IMR-90 (cell line): Measurements from ENCODE around the gene FTO. TPM values are rescaled to one million over a fixed set of nuclear protein-coding genes. Genes with fewer than 3 reads are reported as not detected.
A peak's percentile ranks its signal among the peaks of the same experiment; 100 is the strongest.

Source experiments
- ATAC-seq: fragments of 200-7000 bp; cut with Tn5 transposase; 2 replicates; pipeline ENCODE4 v1.9.1; 2020; ENCODE audit warnings: low read depth, mild to moderate bottlenecking, moderate library complexity
- BruUV-seq: library from RNA; stranded (reverse); fragments of 400-500 nt; replicated peaks from 2 replicates; lab custom pipeline; 2021; lab: Mats Ljungman, UMichigan
- CTCF ChIA-PET: fragments of 300-600 bp; formaldehyde crosslinking; extraction: SDS; loops from one replicate; lab custom pipeline; 2021; ENCODE audit warnings: antibody characterized with exemption; lab: Yijun Ruan, JAX
- POLR2A ChIA-PET: fragments of 300-600 bp; sonication (Branson Sonifier 250); formaldehyde crosslinking; loops from one replicate; lab custom pipeline; 2022; ENCODE audit warnings: antibody characterized with exemption; ENCODE audit not compliant: unreplicated experiment; lab: Charles Lee
- DNase-seq: peaks from one replicate; pipeline ENCODE4 v3.0.0; 2013
- H2AFZ ChIP-seq: replicated peaks from 2 replicates; pipeline ENCODE3; 2013; ENCODE audit warnings: low read length, mild to moderate bottlenecking; ENCODE audit not compliant: poor library complexity
- H2AK5ac ChIP-seq: 2 replicates; pipeline ENCODE4 v1.6.1; 2013; ENCODE audit warnings: low read depth, low read length, inconsistent platforms
- H2AK9ac ChIP-seq: replicated peaks from 2 replicates; pipeline ENCODE3; 2013; ENCODE audit warnings: mild to moderate bottlenecking, low read depth, low read length, moderate library complexity; ENCODE audit not compliant: poor library complexity
- H2BK120ac ChIP-seq: 2 replicates; pipeline ENCODE4 v1.6.1; 2013; ENCODE audit warnings: low read depth, low read length, inconsistent platforms
- H2BK15ac ChIP-seq: 3 replicates; pipeline ENCODE4 v1.6.1; 2013; ENCODE audit warnings: low read depth, low read length, inconsistent platforms
- H2BK20ac ChIP-seq: 2 replicates; pipeline ENCODE4 v1.6.1; 2013; ENCODE audit warnings: low read depth, mild to moderate bottlenecking, inconsistent platforms, low read length, moderate library complexity
- H2BK5ac ChIP-seq: 2 replicates; pipeline ENCODE4 v1.6.1; 2013; ENCODE audit warnings: mild to moderate bottlenecking, low read depth, low read length, inconsistent platforms; ENCODE audit not compliant: poor library complexity, severe bottlenecking
- H3K14ac ChIP-seq: replicated peaks from 2 replicates; pipeline ENCODE4 v1.6.1; 2013; ENCODE audit warnings: low read depth, low read length, inconsistent platforms
- H3K18ac ChIP-seq: 2 replicates; pipeline ENCODE4 v1.6.1; 2013; ENCODE audit warnings: low read depth, low read length, control low read depth
- H3K23ac ChIP-seq: 2 replicates; pipeline ENCODE4 v1.6.1; 2013; ENCODE audit warnings: low read depth, low read length, inconsistent platforms
- H3K27ac ChIP-seq: 2 replicates; pipeline ENCODE4 v1.5.1; 2013; ENCODE audit warnings: mild to moderate bottlenecking, control low read depth, low read length; ENCODE audit not compliant: insufficient read depth
- H3K27me3 ChIP-seq: 2 replicates; pipeline ENCODE4 v1.6.1; 2013; ENCODE audit warnings: low read length; ENCODE audit not compliant: control insufficient read depth, insufficient read depth
- H3K36me3 ChIP-seq: 2 replicates; pipeline ENCODE4 v1.6.1; 2013; ENCODE audit warnings: low read length, mixed read lengths; ENCODE audit not compliant: control insufficient read depth, insufficient read depth
- H3K4ac ChIP-seq: 2 replicates; pipeline ENCODE4 v1.6.1; 2013; ENCODE audit warnings: low read depth, low read length, inconsistent platforms
- H3K4me1 ChIP-seq: 2 replicates; pipeline ENCODE4 v1.6.1; 2013; ENCODE audit warnings: low read length, mixed read lengths; ENCODE audit not compliant: control insufficient read depth, insufficient read depth
- H3K4me2 ChIP-seq: 2 replicates; pipeline ENCODE4 v1.6.1; 2013; ENCODE audit warnings: low read depth, mild to moderate bottlenecking, control low read depth, low read length, moderate library complexity
- H3K4me3 ChIP-seq: 2 replicates; pipeline ENCODE4 v1.5.1; 2013; ENCODE audit warnings: low read depth, mild to moderate bottlenecking, control low read depth, low read length, moderate library complexity; ENCODE audit not compliant: insufficient read depth
- H3K56ac ChIP-seq: 2 replicates; pipeline ENCODE4 v1.6.1; 2013; ENCODE audit warnings: low read length, inconsistent platforms; ENCODE audit not compliant: insufficient read depth; ENCODE audit errors: extremely low read depth
- H3K79me1 ChIP-seq, 2 experiments: 2 replicates each; pipeline ENCODE4 v1.6.1; 2013; ENCODE audit warnings: low read length in 2 of 2, inconsistent platforms in 1 of 2, low read depth in 1 of 2
- H3K9ac ChIP-seq: 2 replicates; pipeline ENCODE4 v1.6.1; 2013; ENCODE audit warnings: low read depth, low read length, control low read depth
- H3K9me1 ChIP-seq: 2 replicates; pipeline ENCODE4 v1.6.1; 2013; ENCODE audit warnings: low read length, inconsistent platforms; ENCODE audit not compliant: insufficient read depth
- H3K9me3 ChIP-seq: 2 replicates; pipeline ENCODE4 v1.6.1; 2013; ENCODE audit warnings: low read length; ENCODE audit not compliant: control insufficient read depth, insufficient read depth
- H4K20me1 ChIP-seq: 2 replicates; pipeline ENCODE4 v1.6.1; 2013; ENCODE audit warnings: low read length, inconsistent platforms; ENCODE audit not compliant: insufficient read depth
- H4K5ac ChIP-seq: 2 replicates; pipeline ENCODE4 v1.6.1; 2013; ENCODE audit warnings: mild to moderate bottlenecking, low read depth, low read length, control low read depth
- H4K8ac ChIP-seq, 2 experiments: 2 replicates each; pipeline ENCODE4 v1.6.1; 2013; ENCODE audit warnings: low read depth in 2 of 2, low read length in 2 of 2, control low read depth in 1 of 2, inconsistent platforms in 1 of 2
- H4K91ac ChIP-seq: 2 replicates; pipeline ENCODE4 v1.6.1; 2013; ENCODE audit warnings: low read depth, low read length, inconsistent platforms; ENCODE audit not compliant: insufficient read depth
- CHD1 ChIP-seq: IDR thresholded peaks from 2 replicates; pipeline ENCODE4 v1.6.1; 2012; ENCODE audit warnings: low read depth, low read length, improper control_type of control experiment
- MAFK ChIP-seq: IDR thresholded peaks from 2 replicates; pipeline ENCODE4 v1.6.1; 2012; ENCODE audit warnings: low read depth, low read length, improper control_type of control experiment
- WGBS, 2 experiments: methylation state at CpG; one replicate each; pipeline versions ENCODE4 v1.1.5 to v1.1.7; 2013; ENCODE audit warnings: missing lambda C conversion rate in 2 of 2; ENCODE audit not compliant: insufficient read length in 1 of 2; ENCODE audit errors: extremely low coverage in 2 of 2; 5-methylcytosine and 5-hydroxymethylcytosine counted together
- dilution Hi-C: fragments of 300-500 bp; cut with HindIII; formaldehyde crosslinking; loops from one replicate; pipeline ENCODE4 v1.14.3; 2018; ENCODE audit warnings: low sequenced_read_pairs; ENCODE audit not compliant: unreplicated experiment
- in situ Hi-C: fragments of 300-500 bp; cut with MboI; formaldehyde crosslinking; loops from 3 replicates; pipeline ENCODE4 v1.14.3; 2019; ENCODE audit warnings: low sequenced_read_pairs, inconsistent platforms, mixed read lengths
- intact Hi-C: fragments of 100-400 bp; cut with micrococcal nuclease; formaldehyde crosslinking; loops from 2 replicates; pipeline ENCODE4 v1.10.0; 2022
- polyA plus RNA-seq, 3 experiments: library from polyadenylated mRNA; depleted of rRNA; stranded (reverse); fragments of >200 nt; gene quantifications; 2 replicates each; pipeline ENCODE4 v1.2.3, GENCODE V29; 2012; ENCODE audit warnings: low replicate concordance in 1 of 3
- total RNA-seq: library from RNA; depleted of rRNA; stranded (reverse); fragments of >200 nt; gene quantifications from 2 replicates; pipeline ENCODE4 v1.2.3, GENCODE V29; 2012

FTO gene
- total and polyA plus RNA-seq, 2 of the 4 experiments (the other 2 are of a cell fraction): 70.3 to 132 TPM

GRCh38 chr16:53673189-53673588 is 30.8 kb upstream of the FTO start:
- Histone ChIP-seq H3K9me3 (no peaks in the 10 kb centered on the region), H4K5ac (no peak overlapping the region), H3K27me3 (no peaks in the 10 kb centered on the region), H3K4ac (no peak overlapping the region), H3K4me2 (no peak overlapping the region), H2AFZ (no peak overlapping the region), H4K91ac (no peak overlapping the region), H2BK120ac (no peak overlapping the region), H2AK5ac (no peak overlapping the region), H4K8ac (no peak overlapping the region), H3K36me3 (no peaks in the 10 kb centered on the region), H2BK5ac (no peak overlapping the region), H3K9me1 (no peaks in the 10 kb centered on the region), H3K27ac (no peak overlapping the region), H3K4me1 (no peaks in the 10 kb centered on the region), H3K23ac (no peak overlapping the region), H3K14ac (no peak overlapping the region), H3K79me1 (no peaks in the 10 kb centered on the region), H3K9ac (no peak overlapping the region), H4K20me1 (no peaks in the 10 kb centered on the region), H3K4me3 (no peak overlapping the region), H2BK20ac (no peak overlapping the region), H3K56ac (no peak overlapping the region), H3K18ac (no peak overlapping the region), H2BK15ac (no peak overlapping the region), H2AK9ac (no peak overlapping the region)
- DNase-seq (no peak), ATAC-seq (no peak)
- TF ChIP-seq MAFK: peak; percentile 61
- no peak for TF ChIP-seq CHD1
- dilution Hi-C loops (no loop called here), in situ Hi-C loops (no loop called here), intact Hi-C loops (no loop called here)
- POLR2A ChIA-PET: no interaction called here
- no CpG with 5 or more reads among the region's 4 CpGs for WGBS, 2 experiments
- CTCF ChIA-PET: no interaction called here
- BruUV-seq: no TSS peak
